ENCODE results near the gene ACTL8. TPM values are rescaled to one million over a fixed set of nuclear protein-coding genes. Genes with fewer than 3 reads are reported as not detected.
A peak's percentile ranks its signal among the peaks of the same experiment; 100 is the strongest.

ACTL8 gene
- total RNA-seq (2014; rRNA removed; shearing (Covaris generic)) (0.38 and 0.70 TPM in 2 replicates), polyA plus RNA-seq (2016; fragmentation: Nextera tagmentation; extraction: Ambion mirVana) (0.56 and 0.71 TPM in 2 replicates)
- long read RNA-seq, partial matches to known transcripts = 0 of 1 reads
- long read RNA-seq, other reads (novel, unspliced or antisense) = 0 of 1 reads

- no peak within 1 kb of the TSS for H3K27ac ChIP-seq (ENCODE audit: low read depth)
- TF ChIP-seq CTCF (conservative IDR thresholded peaks at IDR 0.05; ENCODE audit: low read depth in 2 of 2) (peak; percentile 41 to 60), ETS1 (IDR thresholded peaks at IDR 0.05) (no peak)
- H3K9me2 ChIP-seq (ENCODE audit: insufficient read depth) = no peaks in the 10 kb centered on the region
- no peak within 1 kb of the TSS for H3K4me2 ChIP-seq
- Mint-ChIP-seq H3K27me3 (ENCODE audit: insufficient read depth, low read depth, poor library complexity) (peaks cover 14% of the 10 kb centered on the region), H3K4me1 (no peaks in the 10 kb centered on the region; the same call in 2 of the 3 replicates), H3K36me3 (ENCODE audit: low read depth) (peaks cover 44% of the 10 kb centered on the region), H3K9me3 (peaks cover 73% of the 10 kb centered on the region), H3K4me3 (no peak within 1 kb of the TSS), H3K27ac (no peak within 1 kb of the TSS)
- no peaks in the 10 kb centered on the region for H3K79me2 ChIP-seq (replicated peaks; ENCODE audit: insufficient read depth)
- no peak within 1 kb of the TSS for H3K4me3 ChIP-seq
- no peak within 1 kb of the TSS for H2AFZ ChIP-seq
- ATAC-seq (no peak), DNase-seq (ENCODE audit: low spot score) (no peak)
- H3K36me3 ChIP-seq (ENCODE audit: insufficient read depth) = peaks cover 7% of the 10 kb centered on the region; the same call in 1 of the 2 replicates
- H4K20me1 ChIP-seq (replicated peaks; ENCODE audit: insufficient read depth) = no peaks in the 10 kb centered on the region
- no peaks in the 10 kb centered on the region for H3K27me3 ChIP-seq (ENCODE audit: insufficient read depth)
- H3K4me1 ChIP-seq (ENCODE audit: insufficient read depth) = no peaks in the 10 kb centered on the region
- H3F3A ChIP-seq (replicated peaks; ENCODE audit: low read depth) = no peaks in the 10 kb centered on the region
These were observed at the start of gene ACTL8 for GRCh38 chr1:17755120-17755519. Gene ACTL8 (plus strand): TSS chr1:17755333. CDS start chr1:17823009, 67,676 bp downstream.

- Mint-ChIP-seq H3K36me3 (ENCODE audit: low read depth) (peaks cover 15% of the 10 kb centered on the region), H3K27ac (no peak overlapping the region), H3K27me3 (ENCODE audit: insufficient read depth, low read depth, poor library complexity) (peaks cover 1% of the 10 kb centered on the region), H3K9me3 (peaks cover 30% of the 10 kb centered on the region), H3K4me1 (peaks cover 6% of the 10 kb centered on the region; the same call in 1 of the 3 replicates), H3K4me3 (no peak overlapping the region)
- ATAC-seq (no peak), DNase-seq (ENCODE audit: low spot score) (no peak)
- H3K27ac ChIP-seq (ENCODE audit: low read depth) = no peak overlapping the region
- no peaks in the 10 kb centered on the region for H3K4me1 ChIP-seq (ENCODE audit: insufficient read depth)
- H4K20me1 ChIP-seq (replicated peaks; ENCODE audit: insufficient read depth) = no peaks in the 10 kb centered on the region
- no peak overlapping the region for H3K4me3 ChIP-seq
- no peaks in the 10 kb centered on the region for H3K27me3 ChIP-seq (ENCODE audit: insufficient read depth)
- no peaks in the 10 kb centered on the region for H3K79me2 ChIP-seq (replicated peaks; ENCODE audit: insufficient read depth)
- no peaks in the 10 kb centered on the region for H3F3A ChIP-seq (replicated peaks; ENCODE audit: low read depth)
- H3K4me2 ChIP-seq = no peak overlapping the region
- H2AFZ ChIP-seq = no peak overlapping the region
- no peaks in the 10 kb centered on the region for H3K36me3 ChIP-seq (ENCODE audit: insufficient read depth)
- H3K9me2 ChIP-seq (ENCODE audit: insufficient read depth) = no peaks in the 10 kb centered on the region
- TF ChIP-seq EZH2phosphoT487 (IDR thresholded peaks at IDR 0.05; ENCODE audit: unreplicated experiment) (no peak), REST (IDR thresholded peaks at IDR 0.05; ENCODE audit: unreplicated experiment) (no peak), ZNF331 (CRISPR knock-in tag; IDR thresholded peaks at IDR 0.05; ENCODE audit: low read depth) (no peak), CTCF (conservative IDR thresholded peaks at IDR 0.05; ENCODE audit: low read depth in 2 of 2) (no peak), JUNB (IDR thresholded peaks at IDR 0.05; ENCODE audit: unreplicated experiment) (no peak), ZNF114 (CRISPR knock-in tag; IDR thresholded peaks at IDR 0.05) (no peak), CREB1 (CRISPR knock-in tag; IDR thresholded peaks at IDR 0.05; ENCODE audit: low read depth) (no peak), ETS1 (IDR thresholded peaks at IDR 0.05) (no peak), STAT1 (IDR thresholded peaks at IDR 0.05; ENCODE audit: unreplicated experiment) (no peak)
These were observed 48.7 kb upstream of the ACTL8 start for GRCh38 chr1:17706445-17706844.
